NT2/D1 (cell line): ENCODE measurements around the gene MRPS9.

Experiments used
- DNase-seq: peaks from one replicate; pipeline ENCODE4 v3.0.0-alpha.2; 2011; ENCODE audit warnings: low read depth, low spot score
- H3K27me3 ChIP-seq: 2 replicates; pipeline ENCODE4 v1.6.0; 2011; ENCODE audit warnings: mild to moderate bottlenecking; ENCODE audit not compliant: insufficient read length, insufficient read depth
- H3K36me3 ChIP-seq: 2 replicates; pipeline ENCODE4 v1.6.1; 2011; ENCODE audit warnings: mild to moderate bottlenecking, low read length, mixed read lengths; ENCODE audit not compliant: insufficient read depth, insufficient read length
- H3K4me1 ChIP-seq: 2 replicates; pipeline ENCODE4 v1.5.1; 2011; ENCODE audit not compliant: insufficient read depth, insufficient read length
- H3K4me3 ChIP-seq: 2 replicates; pipeline ENCODE4 v1.5.1; 2011; ENCODE audit warnings: low read depth; ENCODE audit not compliant: insufficient read length
- H3K9ac ChIP-seq: 2 replicates; pipeline ENCODE4 v1.6.0; 2011; ENCODE audit warnings: low read depth; ENCODE audit not compliant: insufficient read length
- H3K9me3 ChIP-seq: 2 replicates; pipeline ENCODE4 v1.5.1; 2011; ENCODE audit warnings: mild to moderate bottlenecking, low read length; ENCODE audit not compliant: insufficient read depth
- SUZ12 ChIP-seq: IDR thresholded peaks from 2 replicates; pipeline ENCODE4 v1.6.1; 2011; ENCODE audit not compliant: insufficient read length, insufficient read depth; ENCODE audit errors: extremely low read depth
- YY1 ChIP-seq: IDR thresholded peaks from 2 replicates; pipeline ENCODE4 v1.6.1; 2011; ENCODE audit not compliant: insufficient read length, insufficient read depth
- ZNF274 ChIP-seq: IDR thresholded peaks from 2 replicates; pipeline ENCODE4 v1.6.1; 2011; ENCODE audit warnings: mild to moderate bottlenecking, low read depth, low read length

MRPS9 gene

DNA sequence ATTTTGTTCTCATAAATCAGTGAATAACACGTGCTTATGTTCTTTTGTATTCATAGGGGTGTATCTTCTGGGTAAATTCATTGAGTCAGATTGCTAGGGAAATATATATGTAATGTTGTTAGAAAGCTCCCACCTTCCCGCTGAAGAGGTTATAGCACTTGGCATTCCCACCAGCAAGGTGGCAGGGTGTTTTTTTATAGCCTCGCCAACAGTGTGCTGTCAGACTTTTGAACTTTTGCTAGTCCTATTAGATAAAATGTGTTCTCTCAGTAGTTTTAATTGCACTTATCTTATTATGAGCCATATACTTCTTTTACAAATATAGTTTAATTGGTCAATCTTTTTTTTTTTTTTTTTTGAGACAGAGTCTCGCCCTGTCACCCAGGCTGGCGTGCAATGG, 31.0 kb downstream of the MRPS9 start:
- H3K9ac ChIP-seq = no peak overlapping the region

DNA sequence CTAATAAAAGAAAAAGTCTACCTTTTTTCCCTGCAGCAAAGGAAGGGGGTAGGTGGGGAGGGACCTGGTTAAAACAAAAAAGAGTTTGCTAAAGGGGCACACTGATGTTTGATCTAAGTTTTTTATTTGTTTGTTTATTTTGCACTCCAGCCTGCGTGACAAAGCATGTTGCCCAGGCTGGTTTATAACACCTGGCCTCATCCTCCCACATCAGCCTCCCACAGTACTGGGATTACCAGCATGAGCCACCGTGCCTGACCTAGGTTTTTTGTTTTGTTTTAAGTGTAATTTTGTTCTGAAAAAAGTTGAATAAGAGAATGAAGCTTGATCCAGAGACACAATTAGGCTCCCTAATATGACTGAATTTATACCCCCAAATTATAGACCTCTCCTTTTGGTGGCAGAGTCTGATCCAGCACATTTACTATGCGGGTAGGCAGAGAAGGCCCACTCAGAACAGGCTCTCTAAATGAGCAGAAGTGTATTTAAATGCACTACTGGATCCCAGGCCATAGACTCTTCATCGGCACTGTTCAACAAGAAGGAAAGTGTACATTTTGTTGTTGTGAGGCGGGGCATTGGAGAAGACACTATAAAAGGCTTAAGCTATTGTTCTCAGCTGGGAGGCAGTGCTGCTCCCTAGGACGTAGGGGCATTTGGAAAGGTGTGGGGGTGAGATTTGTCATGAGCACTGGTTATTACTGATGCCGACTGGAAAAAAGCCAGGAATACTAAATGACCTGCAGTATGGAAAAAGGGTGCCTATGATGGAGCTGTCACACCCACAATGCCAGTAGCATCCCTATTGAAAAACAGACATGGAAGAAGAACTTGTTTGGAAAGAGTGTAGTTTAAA, 32.4 kb downstream of the MRPS9 start:
- H3K4me3 ChIP-seq = no peak overlapping the region

More for the DNA sequence above, 31.0 kb downstream of the MRPS9 start:
- Histone ChIP-seq H3K36me3 (no peaks in the 10 kb centered on the region), H3K4me1 (no peaks in the 10 kb centered on the region), H3K27me3 (no peaks in the 10 kb centered on the region), H3K9me3 (no peaks in the 10 kb centered on the region), H3K4me3 (no peak overlapping the region)
- TF ChIP-seq ZNF274 (no peak), SUZ12 (no peak), YY1 (no peak)
- DNase-seq = no peak

DNA sequence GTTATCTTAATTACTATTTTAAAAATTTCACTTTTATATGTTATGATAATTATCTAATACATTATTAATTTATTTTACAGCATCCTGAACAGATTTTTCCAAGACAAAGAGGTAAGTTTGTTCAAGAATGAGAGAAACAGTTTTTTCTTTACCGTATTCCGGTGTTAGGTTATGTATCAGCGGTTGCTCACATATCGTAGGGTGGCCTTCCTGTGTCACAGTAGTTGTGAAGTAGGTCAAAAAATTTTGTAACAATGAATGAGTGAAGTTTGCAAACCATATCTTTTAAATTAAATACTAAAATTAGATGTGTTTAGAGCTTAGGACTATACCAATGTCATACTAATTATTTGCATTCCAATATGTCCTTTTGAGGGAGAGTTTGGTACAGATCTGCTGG, 33.5 kb downstream of the MRPS9 start:
- H3K4me1 ChIP-seq = no peaks in the 10 kb centered on the region
- TF ChIP-seq SUZ12 (no peak), ZNF274 (no peak), YY1 (no peak)
- H3K9me3 ChIP-seq = no peaks in the 10 kb centered on the region
- peaks cover 16% of the 10 kb centered on the region for H3K36me3 ChIP-seq
- no peak overlapping the region for H3K4me3 ChIP-seq
- H3K9ac ChIP-seq = no peak overlapping the region
- no peaks in the 10 kb centered on the region for H3K27me3 ChIP-seq
- DNase-seq = no peak

More for the DNA sequence above, 32.4 kb downstream of the MRPS9 start:
- no peak for DNase-seq
- TF ChIP-seq SUZ12 = no peak
- no peak for TF ChIP-seq YY1
- TF ChIP-seq ZNF274 = no peak
- Histone ChIP-seq H3K27me3 (no peaks in the 10 kb centered on the region), H3K9ac (no peak overlapping the region), H3K9me3 (no peaks in the 10 kb centered on the region), H3K4me1 (no peaks in the 10 kb centered on the region), H3K36me3 (peaks cover 8% of the 10 kb centered on the region)

DNA sequence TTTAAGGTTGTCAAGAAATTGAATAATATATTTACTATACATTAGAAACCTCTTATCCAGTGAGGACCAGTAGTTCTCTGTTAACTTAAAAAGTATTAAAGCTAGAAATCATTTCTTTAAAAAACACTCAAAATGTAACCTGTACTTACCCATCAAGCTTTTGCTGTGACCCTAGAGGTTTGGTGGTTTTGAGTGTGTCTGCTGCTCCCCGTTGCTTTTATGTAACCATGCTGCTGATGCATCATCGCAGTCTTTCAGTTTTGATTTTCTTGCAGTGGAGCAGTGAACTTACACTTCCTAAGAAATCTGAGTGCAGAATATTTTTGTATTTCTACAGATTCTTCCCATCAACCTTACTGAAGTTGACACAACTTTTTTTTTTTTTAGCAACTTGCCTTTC, 34.2 kb downstream of the MRPS9 start:
- Histone ChIP-seq H3K9me3 (no peaks in the 10 kb centered on the region), H3K9ac (no peak overlapping the region), H3K4me3 (no peak overlapping the region)

DNA sequence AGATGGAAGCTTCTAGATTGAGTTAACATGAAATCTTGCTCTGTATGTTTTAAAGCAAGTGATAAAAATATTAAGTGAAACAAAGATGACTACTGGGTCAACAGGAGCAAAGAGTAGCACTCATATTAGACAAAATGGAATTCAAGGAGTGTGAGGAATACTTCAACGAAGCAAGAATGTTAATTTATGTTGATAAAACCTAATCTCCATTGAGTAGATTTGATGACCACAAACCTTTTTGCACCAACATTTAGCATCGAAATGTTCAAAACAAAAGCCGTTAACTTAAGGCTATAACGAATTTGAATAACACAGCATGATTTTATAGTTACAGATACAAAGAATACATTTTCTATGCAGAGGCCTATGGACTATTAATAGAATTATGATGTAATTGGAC, 35.7 kb downstream of the MRPS9 start:
- Histone ChIP-seq H3K36me3 (peaks cover 16% of the 10 kb centered on the region), H3K27me3 (no peaks in the 10 kb centered on the region), H3K4me1 (no peaks in the 10 kb centered on the region), H3K9me3 (no peaks in the 10 kb centered on the region), H3K9ac (no peak overlapping the region), H3K4me3 (no peak overlapping the region)
- TF ChIP-seq YY1 (no peak), SUZ12 (no peak), ZNF274 (no peak)
- DNase-seq = no peak

More for the DNA sequence above, 34.2 kb downstream of the MRPS9 start:
- Histone ChIP-seq H3K36me3 (peaks cover 16% of the 10 kb centered on the region), H3K27me3 (no peaks in the 10 kb centered on the region), H3K4me1 (no peaks in the 10 kb centered on the region)
- TF ChIP-seq YY1 (no peak), ZNF274 (no peak), SUZ12 (no peak)
- DNase-seq = no peak

DNA sequence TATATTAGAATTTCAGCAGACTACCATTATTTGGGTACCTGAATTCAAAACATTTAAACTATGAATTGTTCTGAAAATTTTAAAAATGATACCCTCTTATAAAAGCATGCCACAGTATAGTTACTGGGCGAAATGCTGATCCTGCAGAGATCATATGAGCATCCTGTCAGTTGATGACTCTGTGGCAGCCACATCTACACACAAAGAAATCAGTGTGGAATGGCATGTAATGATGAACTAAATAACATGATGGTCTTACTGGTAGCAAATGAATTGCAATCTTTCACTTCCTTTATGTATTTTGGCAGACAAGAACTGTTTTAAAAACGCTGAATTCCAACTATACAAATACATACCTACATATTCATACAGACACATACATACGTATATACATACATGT, 38.3 kb downstream of the MRPS9 start:
- no peak for TF ChIP-seq YY1
- TF ChIP-seq ZNF274 = no peak
- no peak for TF ChIP-seq SUZ12
- Histone ChIP-seq H3K4me3 (no peak overlapping the region), H3K9me3 (no peaks in the 10 kb centered on the region), H3K27me3 (no peaks in the 10 kb centered on the region), H3K4me1 (peaks cover 1% of the 10 kb centered on the region), H3K36me3 (peaks cover 16% of the 10 kb centered on the region), H3K9ac (no peak overlapping the region)
- no peak for DNase-seq

DNA sequence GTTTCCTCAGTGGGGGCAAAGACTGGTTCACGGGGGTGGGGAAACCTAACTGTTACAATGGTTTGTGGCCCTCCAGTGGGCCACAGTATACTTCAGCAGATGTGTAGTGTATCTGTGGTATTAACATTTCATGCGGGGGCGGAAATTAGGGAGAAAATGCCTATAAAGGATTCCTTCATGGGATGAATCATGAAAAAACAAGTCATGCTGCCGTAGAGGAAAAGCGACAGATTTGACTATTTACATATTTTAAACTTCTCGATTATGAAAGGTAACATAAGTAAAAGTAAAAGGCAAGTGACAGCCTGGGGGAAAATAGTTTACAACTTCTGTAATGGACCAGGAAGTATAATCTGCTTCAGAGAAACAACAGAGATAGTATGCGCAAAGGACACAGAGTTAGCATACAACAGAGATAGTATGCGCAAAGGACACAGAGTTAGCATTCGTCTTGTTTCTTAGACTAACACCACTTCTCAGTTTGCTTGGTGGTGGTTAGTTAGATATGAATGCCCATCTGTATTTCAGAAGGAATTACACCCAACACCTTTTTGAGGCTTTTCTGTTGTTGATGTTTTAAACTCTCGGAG, 41.1 kb downstream of the MRPS9 start:
- H3K9ac ChIP-seq = no peak overlapping the region
- peaks cover 3% of the 10 kb centered on the region for H3K4me1 ChIP-seq
- no peak for DNase-seq
- H3K36me3 ChIP-seq = peaks cover 24% of the 10 kb centered on the region
- no peak for TF ChIP-seq ZNF274
- no peak for TF ChIP-seq SUZ12
- TF ChIP-seq YY1 = no peak
- H3K9me3 ChIP-seq = no peaks in the 10 kb centered on the region
- no peaks in the 10 kb centered on the region for H3K27me3 ChIP-seq
- no peak overlapping the region for H3K4me3 ChIP-seq
